NCI-H2171 (cell line): ENCODE data around the gene NUAK1.

ENCODE experiments used
- DNase-seq: peaks from one replicate; lab custom pipeline; 2025; lab: John Stamatoyannopoulos, UW

The NUAK1 gene

DNA sequence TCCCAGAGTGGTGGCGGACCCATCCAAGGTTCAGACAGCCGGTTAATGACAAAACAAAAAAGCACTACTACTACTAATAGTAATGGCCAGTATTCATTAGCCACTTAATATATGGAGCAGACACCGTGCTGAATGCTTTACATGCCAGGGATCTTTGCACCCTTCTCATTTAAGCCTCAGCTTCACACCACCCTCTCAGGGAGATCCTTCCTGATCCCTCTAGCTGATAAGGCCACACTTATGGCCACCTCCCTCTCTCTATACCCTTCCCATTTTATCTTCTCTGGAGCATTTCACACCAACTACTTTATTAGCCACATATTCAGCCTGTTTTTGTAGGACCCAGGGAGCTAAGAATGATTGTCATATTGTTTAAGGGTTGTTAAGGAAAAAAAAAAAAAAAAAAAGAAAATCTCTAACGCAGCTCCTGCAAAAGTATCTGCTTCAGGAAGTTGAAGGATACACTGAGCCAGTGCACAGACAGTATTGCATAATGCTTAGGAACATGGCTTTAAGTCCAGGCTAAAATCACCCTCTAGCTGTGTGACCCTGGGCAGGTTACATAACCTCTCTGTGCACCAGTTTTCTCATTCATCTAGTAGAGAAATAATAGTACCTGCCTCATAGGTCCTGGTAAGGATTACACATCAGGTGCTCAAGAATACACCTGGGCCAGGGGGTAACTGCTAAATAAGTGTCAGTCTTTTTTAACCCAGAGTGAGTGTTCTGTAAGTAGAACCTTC is 29.4 kb downstream of the NUAK1 start:
- no peak for DNase-seq

DNA sequence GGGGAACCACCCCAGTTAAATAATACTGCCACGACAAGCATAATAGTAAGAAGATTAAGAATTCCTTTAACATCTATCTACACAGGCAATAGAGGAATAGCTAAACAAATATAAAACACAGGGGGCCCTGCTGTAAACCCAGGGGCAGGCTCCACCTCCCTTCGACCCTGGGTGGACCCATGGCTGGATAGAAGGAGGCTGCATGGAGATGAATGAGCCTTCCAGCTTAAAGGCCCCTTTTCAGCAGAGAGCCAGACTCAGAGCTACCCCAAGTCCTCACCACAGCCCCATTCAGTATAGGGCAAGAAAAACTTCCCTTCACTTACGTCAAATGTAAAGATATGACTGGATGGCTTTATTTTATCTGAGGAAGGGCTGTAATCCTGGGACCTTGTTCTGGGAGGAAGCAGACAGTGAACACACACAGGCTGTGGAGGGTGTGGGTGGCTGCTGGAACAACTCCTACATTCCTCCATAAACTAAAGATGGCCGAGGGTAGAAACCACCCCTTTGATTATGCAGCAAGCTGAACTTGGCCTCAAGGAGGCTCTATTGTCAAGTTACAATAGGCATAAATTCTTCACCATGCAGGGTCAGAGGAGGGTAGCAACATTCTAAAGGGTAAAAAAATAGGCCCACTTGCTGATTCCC is 30.4 kb downstream of the NUAK1 start:
- no peak for DNase-seq

DNA sequence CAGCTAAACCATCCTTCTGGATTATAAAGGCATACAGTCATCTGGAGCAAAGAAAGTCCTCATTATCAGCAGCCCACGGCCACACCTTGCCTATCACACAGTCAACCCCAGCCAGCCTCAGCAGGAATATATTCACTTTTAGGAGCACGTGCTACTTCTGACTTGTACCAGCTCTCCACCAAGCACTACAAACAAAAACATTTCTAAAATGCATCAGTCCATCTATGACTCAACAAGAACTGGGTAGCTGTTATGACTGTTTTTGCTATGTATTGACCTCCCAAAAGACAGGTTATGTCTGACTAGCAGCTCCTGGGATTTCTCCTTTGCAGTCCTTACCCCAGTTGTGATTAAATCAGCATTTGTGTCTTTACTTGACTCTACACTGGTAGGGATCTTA is 31.2 kb downstream of the NUAK1 start:
- DNase-seq: no peak

DNA sequence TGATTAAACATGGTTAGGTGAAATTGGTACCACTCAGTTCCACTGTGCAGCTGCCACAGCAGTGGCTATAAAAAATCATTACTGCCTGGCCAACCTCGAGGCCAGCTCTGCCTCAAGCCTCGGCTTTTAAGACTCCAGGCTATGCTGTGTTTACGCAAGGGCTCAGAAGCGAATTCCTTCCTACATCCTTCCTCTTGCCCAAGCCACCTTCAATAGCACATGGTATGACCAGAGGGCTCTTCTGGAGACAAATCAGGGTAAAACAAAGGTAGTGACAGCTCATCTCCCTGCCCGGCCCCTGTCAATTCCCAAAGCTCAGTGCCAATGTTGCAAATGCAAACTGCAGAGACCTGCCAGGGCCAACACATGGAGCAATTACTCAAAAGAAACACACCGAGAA is 31.9 kb downstream of the NUAK1 start:
- no peak for DNase-seq

DNA sequence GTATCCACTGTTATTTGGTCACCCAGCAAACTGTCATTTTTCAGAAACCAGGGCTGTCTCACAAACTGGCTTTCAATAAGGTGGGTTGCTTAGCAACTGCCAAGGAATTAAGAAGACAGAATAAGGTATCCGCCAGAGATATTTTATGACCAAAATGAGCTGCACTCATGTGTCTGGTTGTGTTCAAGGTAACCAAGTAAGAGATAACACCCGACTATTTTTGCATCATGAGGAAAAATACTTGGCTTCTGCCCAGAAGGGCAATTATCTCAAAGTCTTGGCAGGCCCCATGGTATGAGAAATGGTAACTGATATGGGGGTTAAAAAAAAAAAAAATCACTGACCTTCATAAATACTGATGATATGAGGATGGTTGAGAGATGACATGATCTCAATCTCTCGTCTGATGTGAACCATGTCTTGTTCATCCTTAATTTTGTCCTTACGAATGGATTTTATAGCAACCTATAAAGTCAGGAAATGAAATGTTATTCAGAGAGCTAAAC is 32.6 kb downstream of the NUAK1 start:
- DNase-seq: peak; percentile 83

DNA sequence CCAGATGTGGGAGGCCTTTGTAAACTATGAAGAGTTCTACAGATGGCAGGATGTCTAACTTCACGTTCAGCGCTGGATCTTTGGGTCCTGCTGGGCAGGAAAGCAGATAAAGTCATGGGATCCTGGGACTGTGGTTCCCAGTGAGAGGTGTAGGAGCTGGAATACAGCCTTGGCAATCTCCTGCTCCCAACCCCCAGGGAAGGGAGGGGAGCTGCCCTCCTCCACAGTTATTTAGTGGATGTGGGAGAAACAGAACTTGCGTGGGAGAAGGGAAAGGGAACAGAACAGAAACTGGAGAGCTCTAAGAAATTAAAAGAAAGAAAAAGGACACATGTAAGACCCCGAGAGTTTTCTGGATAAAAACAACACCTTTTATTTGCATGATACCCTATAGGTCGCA is 37.0 kb downstream of the NUAK1 start:
- DNase-seq: no peak

DNA sequence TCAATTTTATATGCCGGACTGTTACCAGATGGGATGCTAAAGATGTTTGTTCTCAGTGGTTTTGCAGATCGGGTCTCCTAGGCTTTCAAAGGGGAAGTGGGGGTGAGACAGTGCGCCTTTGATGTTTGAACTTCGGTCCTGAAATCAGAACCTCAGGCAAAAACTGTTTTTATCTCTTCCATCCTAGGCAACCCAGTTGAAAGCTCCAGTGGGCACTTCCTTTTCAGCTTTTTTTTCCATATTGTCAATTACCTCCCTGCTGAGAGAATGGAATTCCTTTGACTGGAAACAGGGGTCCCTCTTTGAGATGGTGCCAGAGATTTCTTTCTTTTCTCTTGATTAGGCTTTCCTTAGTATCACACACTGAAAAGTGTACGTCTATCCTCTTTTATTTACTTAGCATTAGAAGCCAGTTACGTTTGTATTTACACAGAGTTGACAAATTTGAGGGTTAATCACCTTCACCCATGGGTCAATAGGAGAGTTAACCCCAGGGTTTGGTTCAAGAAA is 40.0 kb downstream of the NUAK1 start:
- no peak for DNase-seq

DNA sequence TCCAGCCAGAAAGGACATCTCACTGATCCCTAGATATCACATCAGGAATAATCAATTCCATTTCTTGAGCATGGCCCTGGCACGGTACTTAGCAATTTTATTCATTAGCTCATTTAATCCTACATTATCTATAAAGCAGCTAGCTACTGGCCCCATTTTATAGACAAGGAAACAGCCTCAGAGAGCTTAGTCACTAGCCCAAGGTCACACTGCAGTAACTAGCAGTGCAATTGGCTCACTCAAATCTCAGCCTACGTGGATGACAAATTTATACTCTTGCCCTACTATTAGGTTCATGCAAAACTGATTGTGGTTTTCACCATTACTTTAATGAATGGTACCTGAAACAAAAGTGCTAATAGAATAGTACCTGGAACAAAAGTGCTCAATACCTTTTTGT is 41.7 kb downstream of the NUAK1 start:
- no peak for DNase-seq

DNA sequence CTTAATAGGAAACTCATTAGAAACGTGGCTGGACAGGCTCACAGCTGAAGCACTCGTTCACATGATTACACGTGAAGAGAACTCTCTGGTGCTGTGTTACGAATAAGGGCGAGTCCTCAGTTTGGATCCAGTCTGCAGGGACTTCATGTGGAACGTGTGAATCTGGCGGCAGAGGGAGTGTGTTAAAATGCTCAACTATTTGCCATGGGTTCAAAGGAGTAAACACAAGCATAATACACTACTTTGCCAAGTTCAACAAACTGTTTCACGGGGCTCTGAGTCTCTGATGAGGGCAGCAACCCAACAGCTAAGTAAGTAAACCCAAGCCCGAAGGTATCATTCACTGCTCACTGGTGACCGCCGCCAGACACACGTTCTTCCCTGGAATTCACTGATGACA is 42.4 kb downstream of the NUAK1 start:
- no peak for DNase-seq

DNA sequence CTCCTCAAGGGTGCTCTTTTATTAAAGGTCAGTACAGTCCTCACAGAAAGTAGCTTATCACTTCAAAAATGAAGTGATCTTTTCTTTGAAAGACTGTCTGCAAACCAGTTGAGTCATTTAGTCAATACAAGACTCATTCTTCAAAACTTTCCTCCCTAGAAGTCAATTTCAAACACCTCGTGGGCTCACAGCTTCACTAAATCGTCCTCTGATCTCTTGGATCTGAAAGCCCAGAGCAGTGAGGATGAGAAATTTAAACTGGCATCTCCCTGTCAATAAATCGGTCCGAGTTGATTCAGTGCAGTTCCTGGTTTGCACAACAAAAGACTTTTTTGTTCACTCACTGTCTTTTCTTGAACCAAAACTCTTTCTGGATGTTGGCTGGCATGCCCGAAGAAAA is 44.5 kb downstream of the NUAK1 start:
- no peak for DNase-seq

DNA sequence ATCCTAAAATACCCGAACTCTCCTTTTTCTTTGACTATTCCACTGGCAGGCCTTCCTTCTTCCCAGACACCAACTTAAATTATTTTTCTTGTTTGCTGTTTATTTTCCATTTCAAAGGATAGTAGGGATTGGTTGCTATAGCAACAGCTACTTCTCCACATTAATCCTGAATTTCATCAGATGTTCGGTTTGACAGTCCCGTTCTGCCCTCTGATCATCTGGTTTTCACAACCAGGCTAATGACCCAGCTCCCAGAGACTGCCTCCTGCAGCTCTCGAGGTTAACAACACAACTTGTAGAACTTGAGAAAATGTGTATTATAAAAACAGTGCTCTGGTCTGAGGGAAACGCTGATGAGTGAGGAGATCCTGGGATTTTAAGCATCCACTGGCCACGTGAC is 45.5 kb downstream of the NUAK1 start:
- no peak for DNase-seq

DNA sequence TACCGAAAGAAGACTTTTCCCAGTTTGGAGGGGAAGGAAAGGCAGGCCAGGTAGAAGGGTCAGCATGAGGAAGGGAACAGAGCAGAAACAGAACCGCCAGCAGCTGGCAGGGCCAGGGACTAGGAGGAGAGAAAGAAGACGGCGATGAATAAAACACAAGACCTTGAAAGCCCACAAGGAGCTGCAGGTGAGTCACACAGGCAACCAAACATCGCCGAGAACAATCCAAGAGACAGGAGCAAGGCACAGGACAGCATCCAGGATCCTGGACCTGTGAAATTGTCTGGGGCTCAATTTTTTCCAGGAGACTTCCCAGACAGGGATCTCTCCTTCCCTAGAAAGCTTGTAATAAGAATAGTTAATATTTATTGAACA is 47.3 kb downstream of the NUAK1 start:
- no peak for DNase-seq

DNA sequence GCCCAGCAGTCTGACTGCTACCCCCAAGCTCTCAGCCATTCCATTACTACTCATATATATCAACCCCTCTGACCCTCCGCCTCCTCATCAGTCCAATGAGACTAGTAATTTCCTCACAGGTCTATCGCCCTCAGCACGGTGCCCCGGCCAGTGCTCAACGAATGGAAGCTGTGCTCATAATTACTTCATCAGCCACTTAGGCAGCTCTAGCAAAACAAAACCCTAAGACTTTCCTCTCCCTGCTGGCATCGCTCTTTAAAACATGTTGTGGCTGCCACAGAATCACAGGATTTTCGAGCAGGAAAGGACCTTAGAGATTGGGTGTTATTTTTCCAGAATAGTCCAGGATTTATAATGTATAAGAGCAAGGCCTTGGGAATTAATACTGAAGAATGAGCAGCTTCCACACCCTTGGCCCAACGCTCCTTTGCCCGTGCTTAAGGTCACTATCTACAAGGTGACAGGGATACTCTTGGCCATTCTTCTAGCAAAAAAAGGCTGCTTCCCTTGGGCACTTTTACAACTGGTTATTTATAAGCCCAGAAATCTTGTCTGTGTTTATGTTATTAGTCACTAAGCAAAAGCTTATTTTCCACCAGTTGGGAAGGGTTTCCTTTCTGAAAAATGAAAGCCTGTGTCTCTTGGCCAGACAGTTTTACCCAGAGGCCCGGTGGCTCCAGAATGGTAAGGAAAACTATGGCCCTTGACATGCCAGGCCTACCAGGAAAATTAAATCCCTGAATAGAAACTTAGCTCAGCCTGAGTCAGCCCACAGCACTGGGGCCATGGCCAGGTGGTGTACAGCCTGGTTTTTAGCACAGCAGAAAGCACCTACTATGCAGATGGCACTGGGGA is 47.9 kb downstream of the NUAK1 start:
- DNase-seq: no peak

DNA sequence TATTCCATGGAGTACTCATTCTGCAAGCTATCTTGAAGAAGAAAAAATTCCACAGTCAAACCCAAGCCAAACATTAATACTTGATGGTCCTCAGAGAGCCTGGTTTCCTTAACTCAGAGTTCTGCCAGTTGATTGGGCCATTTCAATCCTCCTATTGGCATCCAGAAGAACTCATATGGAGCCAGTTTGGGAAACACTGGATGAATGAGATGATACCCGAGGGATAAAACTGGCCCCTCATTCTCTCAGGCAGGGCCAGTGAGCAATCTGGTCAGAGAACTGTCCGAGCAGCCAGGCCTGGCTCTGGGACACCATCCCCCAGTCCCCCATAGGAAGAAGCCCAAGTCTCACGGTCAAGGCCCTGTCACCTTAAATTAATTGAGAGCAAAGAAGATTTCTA is 48.8 kb downstream of the NUAK1 start:
- no peak for DNase-seq

DNA sequence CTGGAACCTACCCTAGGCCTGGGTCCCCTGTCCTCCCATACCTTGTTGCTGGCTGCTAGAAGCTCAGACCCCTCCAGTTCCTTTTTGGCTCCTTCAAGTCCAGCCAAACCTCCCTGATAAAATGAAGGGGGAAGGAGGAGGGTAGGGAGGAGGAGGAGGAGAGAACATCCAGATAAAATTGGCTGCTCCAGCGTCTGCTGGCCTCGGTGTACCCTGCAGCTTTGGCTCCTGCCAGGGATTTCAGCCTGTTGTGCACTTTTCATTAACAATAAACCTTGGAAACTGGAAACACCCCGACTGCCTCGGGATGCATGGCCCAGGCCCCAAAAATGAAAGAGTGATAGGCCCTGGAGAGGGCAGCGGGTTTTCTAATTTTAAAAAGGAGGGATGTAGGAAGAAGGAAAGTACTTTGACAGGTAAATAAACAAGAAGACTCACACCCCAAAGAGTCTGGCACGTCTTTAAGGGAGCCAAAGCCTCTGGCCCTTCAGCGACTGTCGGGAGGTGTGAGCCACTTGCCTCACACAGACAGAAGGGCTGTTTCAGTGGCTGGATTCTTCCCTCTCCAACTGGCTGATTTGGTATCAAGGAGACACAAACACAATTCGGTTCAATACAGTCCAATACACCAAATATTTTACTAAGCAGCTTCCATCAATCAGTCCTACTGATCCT is 49.8 kb downstream of the NUAK1 start:
- no peak for DNase-seq

DNA sequence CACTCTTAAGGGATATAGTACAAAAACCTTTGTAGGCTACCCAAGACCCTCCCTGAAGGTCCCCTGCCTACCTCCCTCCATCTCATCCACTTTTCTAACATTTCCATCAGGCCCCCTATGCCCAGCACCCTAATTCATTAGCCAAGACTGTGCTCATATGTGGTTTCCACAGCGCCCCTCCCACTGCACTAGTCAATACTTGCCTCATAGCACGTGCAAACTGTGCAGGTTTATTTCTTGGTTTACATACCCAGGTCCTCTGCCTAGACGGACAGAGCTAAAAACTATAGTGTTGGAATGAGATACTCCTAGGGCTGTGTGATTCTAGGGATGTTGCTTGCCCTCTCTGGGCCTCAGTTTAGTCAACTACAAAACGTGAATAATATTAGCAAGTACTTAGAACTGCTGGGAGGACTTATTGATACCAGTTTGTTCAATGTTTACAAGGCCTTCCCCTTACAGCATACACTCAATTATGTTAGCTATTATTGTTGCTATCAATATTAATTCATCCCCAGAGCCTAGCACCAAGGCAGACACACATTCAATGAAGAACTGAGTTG is 50.4 kb downstream of the NUAK1 start:
- DNase-seq: no peak

DNA sequence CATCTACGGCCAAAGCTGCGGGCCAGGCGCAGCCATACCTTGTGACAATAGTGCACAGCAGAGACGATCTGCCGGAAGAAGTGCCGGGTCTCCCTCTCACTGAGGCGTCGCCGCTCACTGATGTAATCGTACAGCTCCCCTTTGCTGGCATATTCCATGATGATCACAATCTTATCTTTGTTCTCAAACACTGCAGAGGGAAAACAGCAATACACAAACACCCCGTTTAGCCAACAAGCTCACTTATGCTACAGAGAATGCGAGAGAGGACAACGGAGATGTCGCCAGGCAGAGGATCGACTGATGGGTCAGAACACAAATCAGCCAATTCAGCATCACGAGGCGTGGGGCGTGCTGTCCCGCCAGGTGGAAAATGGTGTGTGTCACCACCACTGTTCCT is 52.1 kb downstream of the NUAK1 start:
- DNase-seq: no peak

DNA sequence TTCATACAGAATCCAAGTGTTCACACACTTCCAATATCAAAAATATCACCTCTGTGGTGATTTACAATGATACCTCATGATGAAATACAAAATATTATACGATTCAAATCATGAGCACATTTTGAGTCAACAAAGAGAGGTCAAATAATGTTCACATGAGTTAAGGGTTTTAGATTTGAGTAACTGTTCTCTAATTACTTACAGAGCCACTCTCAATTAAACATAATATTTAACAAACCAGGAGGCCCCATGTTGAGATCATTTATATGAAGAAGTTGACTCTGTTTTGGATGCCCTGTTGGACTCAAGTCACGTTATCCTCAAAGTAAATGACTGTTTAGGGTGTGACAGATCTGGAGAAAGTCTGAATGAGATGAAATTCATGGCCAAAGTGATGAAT is 53.5 kb downstream of the NUAK1 start:
- DNase-seq: no peak

DNA sequence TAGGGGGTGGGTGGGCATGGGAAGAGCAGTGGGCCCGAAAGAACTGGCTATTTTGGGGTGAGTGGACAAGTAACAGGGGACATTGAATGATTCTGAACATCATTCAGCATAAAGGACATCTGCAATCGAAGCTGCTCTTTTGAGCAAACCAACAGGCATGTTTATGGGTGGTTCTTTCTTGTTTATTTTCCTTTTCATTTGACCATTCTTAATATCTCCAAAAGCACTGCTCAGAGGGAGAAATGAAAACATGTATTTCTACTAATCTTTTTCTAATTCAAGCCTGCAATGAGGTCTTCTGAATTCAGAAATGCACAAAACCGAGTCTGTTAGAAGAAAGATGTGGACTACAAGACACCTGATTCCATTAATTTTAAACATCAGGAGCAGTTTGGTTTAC is 54.0 kb downstream of the NUAK1 start:
- DNase-seq: no peak

DNA sequence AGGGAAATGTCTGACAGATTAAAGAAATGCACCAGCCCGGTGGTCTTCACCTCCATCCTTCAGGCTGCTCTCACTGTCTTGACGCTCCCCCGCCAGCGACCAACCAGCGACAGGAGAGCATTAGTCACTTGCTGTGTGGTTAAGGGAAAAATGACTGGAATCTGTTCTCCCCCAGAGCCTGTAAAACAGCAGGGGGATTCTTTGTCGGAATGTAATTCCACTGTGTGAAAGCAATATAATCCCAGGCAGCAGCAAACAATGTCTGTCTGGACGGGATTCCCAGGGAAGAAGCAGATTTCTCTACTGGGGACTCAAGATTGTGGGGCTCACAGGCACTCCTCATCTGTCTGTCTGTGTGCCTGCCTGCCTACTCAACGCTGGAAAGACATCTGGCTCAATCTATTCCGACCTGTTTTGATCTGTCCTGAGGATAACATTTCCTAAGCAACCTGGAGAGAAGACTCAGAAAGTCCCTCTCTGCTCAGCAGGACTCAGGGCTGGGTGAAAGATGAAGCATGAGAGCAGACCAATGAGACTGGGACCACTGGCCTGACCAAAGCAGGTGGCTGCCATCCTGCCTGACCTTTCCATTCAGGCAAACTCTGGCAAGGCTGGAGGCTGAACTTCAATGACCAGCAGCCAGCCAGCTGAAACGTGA is 54.6 kb downstream of the NUAK1 start:
- no peak for DNase-seq
